ENCODE measurements around the gene GPR3. TPM values are rescaled to one million over a fixed set of nuclear protein-coding genes. Genes with fewer than 3 reads are reported as not detected.

Gene GPR3
- total and polyA plus RNA-seq, 10 of the 15 experiments (the other 5 are each of a cell fraction or from before 2014, with no cell fraction given), result 0.33 to 1.4 (median 0.63) TPM; not detected in 3

DNA sequence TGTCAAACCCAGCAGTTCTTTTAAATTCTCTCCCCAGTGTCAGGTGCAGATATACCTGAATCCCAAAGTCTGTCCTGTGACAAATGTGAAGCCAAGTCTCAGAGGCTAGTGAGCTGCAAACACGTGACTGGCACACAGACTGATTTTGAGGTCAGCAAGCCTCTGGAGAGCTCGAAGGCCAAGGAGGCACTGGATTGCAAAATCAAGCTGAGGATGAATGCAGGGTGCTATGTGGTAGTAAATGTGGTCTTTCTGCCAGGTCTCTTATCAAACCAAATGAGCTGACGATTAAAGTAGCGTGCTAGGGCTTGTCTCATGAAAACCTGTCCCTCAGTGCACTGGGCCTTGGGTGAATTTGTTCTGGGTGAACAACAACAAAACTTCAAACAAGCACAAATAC is 20.6 kb downstream of the GPR3 start:
- H3K27me3 ChIP-seq (replicated peaks in 1 of 2; ENCODE audit: control insufficient read depth in 2 of 2, insufficient read depth in 2 of 2, low read length in 1 of 2), result no peaks in the 10 kb centered on the region
- H4K20me1 ChIP-seq (ENCODE audit: control insufficient read depth, insufficient read depth), result no peaks in the 10 kb centered on the region
- no peak overlapping the region for H2AFZ ChIP-seq (ENCODE audit: control insufficient read depth, low read depth, low read length)
- H3K27ac ChIP-seq (ENCODE audit: control insufficient read depth, insufficient read depth), result no peak overlapping the region
- WGBS (ENCODE audit: insufficient coverage, insufficient replicate concordance, low lambda C conversion rate, missing lambda C conversion rate), result 92% methylated on average over 4 of the region's 4 CpGs
- DNase-seq (ENCODE audit: low read depth, low spot score) (no peak), ATAC-seq (no peak), FAIRE-seq (no peak)
- ChIA-PET SMC1A (ENCODE audit: uncharacterized antibody, unreplicated experiment) (interaction anchor here (0.8 to 22.2 kb wide), 6 partner anchors 12 to 193 kb away, joined by 3 to 470 read pairs (median 3); partner anchors contain the start of gene AHDC1), RAD21 (ENCODE audit: unreplicated experiment) (interaction anchor here (1.1 to 9.8 kb wide), 3 partner anchors 33 to 76 kb away, joined by 3 to 94 read pairs (median 6); partner anchors contain the start of gene WASF2), CTCF (interaction anchor here (0.6 to 18.9 kb wide), 10 partner anchors 15 to 368 kb away, joined by 3 to 240 read pairs (median 6); partner anchors contain the start of gene AHDC1), POLR2A (interaction anchor here (0.6 to 1.3 kb wide), 2 partner anchors 15 to 78 kb away, joined by 3 to 6 read pairs; no protein-coding TSS in a partner anchor)
- intact Hi-C loops (cut with micrococcal nuclease; ENCODE audit: unreplicated experiment), result no loop called here
- H3K36me3 ChIP-seq (ENCODE audit: control insufficient read depth in 2 of 2, insufficient read depth in 2 of 2, low read length in 1 of 2), result peaks cover 27 to 52% of the 10 kb centered on the region in 2 experiments
- H3K4me3 ChIP-seq, result no peak overlapping the region
- peaks cover 2% of the 10 kb centered on the region; the same call in 1 of the 2 replicates for H3K79me2 ChIP-seq (ENCODE audit: control insufficient read depth, insufficient read depth, low read length)
- TF ChIP-seq IRF4 (IDR thresholded peaks at IDR 0.05; ENCODE audit: low read depth, low read length) (no peak), TAF1 (IDR thresholded peaks at IDR 0.05; ENCODE audit: borderline replicate concordance, low read depth, low read length) (no peak), ZBTB11 (CRISPR knock-in tag; IDR thresholded peaks at IDR 0.05) (no peak), WRNIP1 (IDR thresholded peaks at IDR 0.05; ENCODE audit: borderline replicate concordance, low read depth, low read length) (no peak), TCF7 (IDR thresholded peaks at IDR 0.05; ENCODE audit: borderline replicate concordance) (no peak), ZNF24 (IDR thresholded peaks at IDR 0.05) (no peak), RB1 (IDR thresholded peaks at IDR 0.05; ENCODE audit: borderline replicate concordance) (no peak), EP300 (IDR thresholded peaks at IDR 0.05; ENCODE audit: borderline replicate concordance in 1 of 2, control insufficient read depth in 1 of 2, low read depth in 2 of 2, low read length in 2 of 2) (no peak), NR2C2 (IDR thresholded peaks at IDR 0.05; ENCODE audit: borderline replicate concordance, control insufficient read depth, insufficient read length, low read depth) (no peak), NFYA (IDR thresholded peaks at IDR 0.05; ENCODE audit: borderline replicate concordance, low read depth, low read length) (no peak), SRF (IDR thresholded peaks at IDR 0.05; ENCODE audit: low read depth in 2 of 2, low read length in 2 of 2) (no peak), LARP7 (IDR thresholded peaks at IDR 0.05) (no peak), IRF5 (IDR thresholded peaks at IDR 0.05; ENCODE audit: borderline replicate concordance) (no peak), HDAC2 (IDR thresholded peaks at IDR 0.05) (no peak), RBBP5 (conservative IDR thresholded peaks at IDR 0.05) (no peak), FOXM1 (IDR thresholded peaks at IDR 0.05; ENCODE audit: low read depth, low read length) (no peak)
- TF ChIP-seq, protein P1, sequence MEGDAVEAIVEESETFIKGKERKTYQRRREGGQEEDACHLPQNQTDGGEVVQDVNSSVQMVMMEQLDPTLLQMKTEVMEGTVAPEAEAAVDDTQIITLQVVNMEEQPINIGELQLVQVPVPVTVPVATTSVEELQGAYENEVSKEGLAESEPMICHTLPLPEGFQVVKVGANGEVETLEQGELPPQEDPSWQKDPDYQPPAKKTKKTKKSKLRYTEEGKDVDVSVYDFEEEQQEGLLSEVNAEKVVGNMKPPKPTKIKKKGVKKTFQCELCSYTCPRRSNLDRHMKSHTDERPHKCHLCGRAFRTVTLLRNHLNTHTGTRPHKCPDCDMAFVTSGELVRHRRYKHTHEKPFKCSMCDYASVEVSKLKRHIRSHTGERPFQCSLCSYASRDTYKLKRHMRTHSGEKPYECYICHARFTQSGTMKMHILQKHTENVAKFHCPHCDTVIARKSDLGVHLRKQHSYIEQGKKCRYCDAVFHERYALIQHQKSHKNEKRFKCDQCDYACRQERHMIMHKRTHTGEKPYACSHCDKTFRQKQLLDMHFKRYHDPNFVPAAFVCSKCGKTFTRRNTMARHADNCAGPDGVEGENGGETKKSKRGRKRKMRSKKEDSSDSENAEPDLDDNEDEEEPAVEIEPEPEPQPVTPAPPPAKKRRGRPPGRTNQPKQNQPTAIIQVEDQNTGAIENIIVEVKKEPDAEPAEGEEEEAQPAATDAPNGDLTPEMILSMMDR (IDR thresholded peaks at IDR 0.05 in 2 of 3, conservative IDR thresholded peaks at IDR 0.05 in 1 of 3; ENCODE audit: control insufficient read depth in 2 of 3, extremely low read depth in 1 of 3, insufficient read depth in 1 of 3, low read depth in 3 of 3, low read length in 3 of 3), result no peak
- TF ChIP-seq, protein P2, sequence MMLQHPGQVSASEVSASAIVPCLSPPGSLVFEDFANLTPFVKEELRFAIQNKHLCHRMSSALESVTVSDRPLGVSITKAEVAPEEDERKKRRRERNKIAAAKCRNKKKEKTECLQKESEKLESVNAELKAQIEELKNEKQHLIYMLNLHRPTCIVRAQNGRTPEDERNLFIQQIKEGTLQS (IDR thresholded peaks at IDR 0.05; ENCODE audit: borderline replicate concordance, extremely low read depth, low read depth, low read length), result no peak
- H3K9me3 ChIP-seq (replicated peaks; ENCODE audit: control insufficient read depth, insufficient read depth, low read length), result no peaks in the 10 kb centered on the region
- H3K4me1 ChIP-seq (ENCODE audit: control insufficient read depth, insufficient read depth, low read length), result peaks cover 24% of the 10 kb centered on the region
- BruUV-seq (replicated peaks), result no TSS peak
- H3K4me2 ChIP-seq (ENCODE audit: control insufficient read depth, insufficient read depth), result no peak overlapping the region
- no peak overlapping the region for H3K9ac ChIP-seq (ENCODE audit: control insufficient read depth, insufficient read depth, low read length)
- in situ Hi-C loops (cut with MboI), result no loop called here
